ENCODE results near the gene EFCAB9. TPM values are rescaled to one million over a fixed set of nuclear protein-coding genes. Genes with fewer than 3 reads are reported as not detected.

EFCAB9 gene
- total and polyA plus RNA-seq, 11 donors: not detected

DNA sequence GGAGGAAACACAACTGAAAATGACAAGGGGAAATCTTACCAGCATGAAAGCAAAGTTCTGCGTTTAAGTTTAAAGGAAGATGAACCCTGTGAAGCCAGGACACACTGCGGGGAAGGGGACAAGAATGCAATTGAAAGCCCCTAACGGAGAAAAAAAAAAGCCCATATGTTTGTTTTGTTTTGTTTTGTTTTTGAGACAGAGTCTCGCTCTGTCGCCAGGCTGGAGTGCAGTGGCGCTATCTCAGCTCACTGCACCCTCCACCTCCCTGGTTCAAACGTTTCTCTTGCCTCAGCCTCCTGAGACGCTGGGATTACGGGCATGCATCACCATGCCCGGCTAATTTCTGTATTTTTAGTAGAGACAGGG is 8.9 kb upstream of the EFCAB9 start:
- Histone ChIP-seq H3K4me3 (peak overlapping the region in 7 of 12 donors; percentile 4 to 97 (median 87)), H3K27ac (peak overlapping the region in 10 of 12 donors; percentile 1 to 98 (median 92)), H3K36me3 (peaks cover 0 to 13% (median 0%) of the 10 kb centered on the region in 9 donors), H3K27me3 (no peaks in the 10 kb centered on the region), H3K9me3 (no peaks in the 10 kb centered on the region), H3K4me1 (peaks cover 3 to 63% (median 28%) of the 10 kb centered on the region in 12 donors)
- DNase-seq (no peak), ATAC-seq (no peak)
- 70 to 79% (median 77%) methylated on average over 10 of the region's 10 CpGs for WGBS, 4 donors
- TF ChIP-seq CTCF (IDR thresholded peaks at IDR 0.05): no peak
- no peak for TF ChIP-seq POLR2A (IDR thresholded peaks at IDR 0.05)
- intact Hi-C loops (cut with DNase I): loop anchor here (5.0 to 10.0 kb wide), 10 partner anchors 63 to 280 kb away; partner anchors contain the start of genes UBTD2 (in 3 of the 10) and FBXW11 (in 1 of the 10)

DNA sequence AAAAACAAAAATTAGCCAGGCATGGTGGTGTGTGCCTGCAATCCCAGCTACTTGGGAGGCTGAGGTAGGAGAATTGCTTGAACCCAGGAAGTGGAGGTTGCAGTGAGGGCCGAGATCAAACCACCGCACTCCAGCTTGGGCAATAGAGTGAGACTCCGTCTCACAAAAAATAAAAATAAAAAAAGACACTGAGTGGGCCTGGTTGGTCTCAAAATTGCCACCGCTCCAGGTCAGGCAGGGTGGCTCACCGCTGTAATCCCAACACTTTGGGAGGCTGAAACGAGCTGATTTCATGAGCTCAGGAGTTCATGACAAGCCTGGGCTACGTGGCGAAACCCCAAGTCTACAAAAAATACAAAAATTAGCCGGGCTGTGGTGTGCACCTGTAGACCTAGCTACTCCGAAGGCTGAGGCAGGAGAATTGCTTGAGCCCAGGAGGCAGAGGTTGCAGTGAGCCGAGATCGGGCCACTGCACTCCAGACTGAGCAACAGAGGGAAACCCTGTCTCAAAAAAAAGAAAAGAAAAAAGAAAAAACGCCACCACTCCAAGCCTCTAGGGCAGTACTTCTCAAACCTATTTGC is 7.8 kb upstream of the EFCAB9 start:
- ATAC-seq (no peak), DNase-seq (no peak)
- Histone ChIP-seq H3K4me1 (peaks cover 3 to 52% (median 22%) of the 10 kb centered on the region in 12 donors), H3K9me3 (no peaks in the 10 kb centered on the region), H3K36me3 (peaks cover 0 to 13% (median 0%) of the 10 kb centered on the region in 9 donors), H3K27ac (peak overlapping the region in 11 of 12 donors; percentile 24 to 98 (median 93)), H3K27me3 (no peaks in the 10 kb centered on the region), H3K4me3 (peak overlapping the region in 11 of 12 donors; percentile 67 to 97 (median 91))
- 84 to 93% (median 89%) methylated on average over 13 of the region's 13 CpGs for WGBS, 4 donors
- intact Hi-C loops (cut with DNase I): loop anchor here (5.0 to 10.0 kb wide), 10 partner anchors 64 to 281 kb away; partner anchors contain the start of genes UBTD2 (in 3 of the 10) and FBXW11 (in 1 of the 10)
- TF ChIP-seq POLR2A (IDR thresholded peaks at IDR 0.05): no peak
- no peak for TF ChIP-seq CTCF (IDR thresholded peaks at IDR 0.05)

GRCh38 chr5:172187118-172188032 is 6.6 kb upstream of the EFCAB9 start:
- peak in 1 of 2 donors; percentile 16 for TF ChIP-seq POLR2A (IDR thresholded peaks at IDR 0.05)
- TF ChIP-seq CTCF (IDR thresholded peaks at IDR 0.05): no peak
- Histone ChIP-seq H3K4me3 (peak overlapping the region; percentile 67 to 97 (median 89)), H3K27ac (peak overlapping the region; percentile 63 to 98 (median 92)), H3K36me3 (peaks cover 0 to 13% (median 0%) of the 10 kb centered on the region in 9 donors), H3K4me1 (peaks cover 3 to 45% (median 22%) of the 10 kb centered on the region in 12 donors), H3K9me3 (no peaks in the 10 kb centered on the region), H3K27me3 (no peaks in the 10 kb centered on the region)
- peak; percentile 64 to 82 (median 77) for DNase-seq
- ATAC-seq: peak in 3 of 4 donors; percentile 16 to 57 (median 43)
- WGBS, 4 donors: 0 to 1% (median 1%) methylated on average over 49 to 66 of the region's 66 CpGs
- intact Hi-C loops (cut with DNase I): loop anchor here (1.0 to 10.0 kb wide), 16 partner anchors 65 to 283 kb away; partner anchors contain the start of genes UBTD2 (in 5 of the 10) and FBXW11 (in 1 of the 10)

All from heart left ventricle (tissue), 16 donors.